ENCODE measurements around the gene RAB34.

RAB34 gene, protein sequence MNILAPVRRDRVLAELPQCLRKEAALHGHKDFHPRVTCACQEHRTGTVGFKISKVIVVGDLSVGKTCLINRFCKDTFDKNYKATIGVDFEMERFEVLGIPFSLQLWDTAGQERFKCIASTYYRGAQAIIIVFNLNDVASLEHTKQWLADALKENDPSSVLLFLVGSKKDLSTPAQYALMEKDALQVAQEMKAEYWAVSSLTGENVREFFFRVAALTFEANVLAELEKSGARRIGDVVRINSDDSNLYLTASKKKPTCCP

DNA sequence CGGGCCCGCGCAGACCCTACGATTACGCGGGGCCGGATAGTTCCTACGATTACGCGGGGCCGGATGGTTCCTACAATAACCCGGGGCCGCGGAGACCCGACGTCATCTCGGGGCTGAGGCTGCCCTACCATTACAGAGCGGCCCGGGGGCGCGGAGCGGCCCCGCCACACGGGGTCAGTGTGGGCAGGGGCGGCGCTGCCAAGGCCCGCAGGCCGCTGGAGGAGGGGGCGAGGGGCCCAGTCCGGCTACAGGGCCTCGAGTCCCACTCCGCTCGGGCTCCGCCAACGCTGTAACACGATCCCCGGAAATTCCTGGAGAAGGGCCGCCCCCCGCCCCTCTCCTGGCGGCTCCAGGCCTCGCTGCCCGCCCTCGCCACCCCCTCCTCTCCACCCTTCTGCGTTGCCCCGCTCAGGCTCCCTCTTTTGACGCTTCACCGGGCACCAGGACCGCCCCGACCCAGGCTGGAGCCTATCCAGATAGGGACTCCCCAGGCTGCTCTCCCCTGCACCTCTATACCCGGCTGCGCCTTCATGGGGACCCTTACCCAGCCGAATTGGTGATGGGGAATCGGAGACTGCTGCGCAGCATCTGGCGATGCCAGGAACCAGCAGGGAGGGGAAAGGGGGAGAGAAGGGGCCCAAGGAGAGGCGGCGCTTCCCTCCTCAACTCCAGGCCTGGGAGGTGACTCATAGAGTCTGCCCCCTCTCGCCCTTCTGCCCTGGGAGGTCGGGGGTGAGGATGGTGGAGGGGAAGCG, at the start of gene RAB34:
Gene RAB34 (minus strand): TSS at position 291 of the 755 bp plus-strand sequence. CDS start 602 bp downstream, outside the sequence.
- no peak for DNase-seq (ENCODE audit: low read depth)

DNA sequence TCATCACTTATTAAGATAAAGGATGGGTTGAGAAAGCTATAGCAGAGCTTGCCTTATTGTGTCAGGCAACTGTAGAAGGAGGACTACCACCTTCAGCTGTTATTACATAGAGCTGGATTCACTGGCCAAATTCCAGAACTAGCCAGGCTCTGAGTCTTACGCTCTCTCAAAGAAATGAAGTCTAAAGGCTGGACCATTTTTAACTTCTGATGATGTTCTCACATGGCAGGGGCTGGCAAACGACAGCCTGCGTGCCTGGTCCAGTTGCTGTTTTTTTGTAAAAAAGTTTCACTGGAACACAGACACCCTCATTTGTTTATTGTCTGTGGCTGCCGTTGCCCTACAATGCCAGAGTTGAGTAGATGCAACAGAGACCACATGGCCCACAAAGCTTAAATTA, 47.4 kb upstream of the RAB34 start:
- DNase-seq (ENCODE audit: low read depth) = no peak

DNA sequence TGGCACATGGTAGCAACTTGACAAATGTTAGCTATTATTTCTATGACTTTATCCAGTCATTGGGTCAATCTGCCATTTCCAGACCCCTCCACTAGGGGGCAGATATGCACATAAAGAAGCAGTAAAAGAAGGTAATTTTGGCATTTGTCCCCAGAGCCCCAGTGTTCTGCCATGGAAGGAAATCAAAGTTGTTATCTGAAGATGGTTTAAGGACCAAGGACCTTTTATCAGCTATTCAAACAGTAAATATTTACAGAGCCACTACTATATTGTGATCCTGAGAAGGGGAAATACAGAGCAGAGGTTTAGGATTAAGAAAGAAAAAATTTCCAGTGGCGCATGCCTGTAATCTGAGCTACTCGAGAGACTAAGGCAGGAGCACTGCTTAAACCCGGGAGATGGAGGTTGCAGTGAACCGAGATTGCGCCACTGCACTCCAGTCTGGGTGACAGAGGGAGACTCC, 46.2 kb upstream of the RAB34 start:
- no peak for DNase-seq (ENCODE audit: low read depth)

DNA sequence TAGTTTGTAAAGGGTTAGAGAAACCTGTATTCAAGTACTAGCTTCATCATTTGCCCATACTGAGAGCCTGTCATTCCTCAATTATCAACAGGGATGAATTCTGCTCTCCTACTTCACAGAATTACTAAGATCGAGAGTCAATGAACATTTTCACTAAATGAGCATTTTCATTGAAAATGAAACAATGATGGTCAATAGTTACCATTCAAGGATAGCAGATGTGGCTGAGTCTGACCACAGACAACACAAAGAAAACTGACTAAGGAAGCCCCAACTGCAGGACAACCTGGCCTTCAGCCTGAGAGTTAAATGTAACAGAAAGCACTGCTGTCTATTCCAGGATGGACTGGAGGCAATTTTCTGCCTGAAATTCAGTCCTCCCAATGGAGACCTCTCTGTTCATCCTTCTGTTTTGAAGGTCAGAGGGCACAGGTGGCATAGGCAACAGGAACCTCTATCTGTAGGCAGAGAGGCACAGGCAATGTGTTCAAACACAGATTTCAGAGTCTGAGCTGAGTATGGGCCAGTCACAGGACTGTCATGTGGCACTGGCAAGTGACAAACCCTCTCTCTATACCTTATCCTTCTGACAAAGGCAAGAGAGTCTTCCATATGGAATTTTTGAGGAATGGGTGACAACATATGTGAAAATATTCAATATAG, 45.6 kb upstream of the RAB34 start:
- DNase-seq (ENCODE audit: low read depth) = no peak

DNA sequence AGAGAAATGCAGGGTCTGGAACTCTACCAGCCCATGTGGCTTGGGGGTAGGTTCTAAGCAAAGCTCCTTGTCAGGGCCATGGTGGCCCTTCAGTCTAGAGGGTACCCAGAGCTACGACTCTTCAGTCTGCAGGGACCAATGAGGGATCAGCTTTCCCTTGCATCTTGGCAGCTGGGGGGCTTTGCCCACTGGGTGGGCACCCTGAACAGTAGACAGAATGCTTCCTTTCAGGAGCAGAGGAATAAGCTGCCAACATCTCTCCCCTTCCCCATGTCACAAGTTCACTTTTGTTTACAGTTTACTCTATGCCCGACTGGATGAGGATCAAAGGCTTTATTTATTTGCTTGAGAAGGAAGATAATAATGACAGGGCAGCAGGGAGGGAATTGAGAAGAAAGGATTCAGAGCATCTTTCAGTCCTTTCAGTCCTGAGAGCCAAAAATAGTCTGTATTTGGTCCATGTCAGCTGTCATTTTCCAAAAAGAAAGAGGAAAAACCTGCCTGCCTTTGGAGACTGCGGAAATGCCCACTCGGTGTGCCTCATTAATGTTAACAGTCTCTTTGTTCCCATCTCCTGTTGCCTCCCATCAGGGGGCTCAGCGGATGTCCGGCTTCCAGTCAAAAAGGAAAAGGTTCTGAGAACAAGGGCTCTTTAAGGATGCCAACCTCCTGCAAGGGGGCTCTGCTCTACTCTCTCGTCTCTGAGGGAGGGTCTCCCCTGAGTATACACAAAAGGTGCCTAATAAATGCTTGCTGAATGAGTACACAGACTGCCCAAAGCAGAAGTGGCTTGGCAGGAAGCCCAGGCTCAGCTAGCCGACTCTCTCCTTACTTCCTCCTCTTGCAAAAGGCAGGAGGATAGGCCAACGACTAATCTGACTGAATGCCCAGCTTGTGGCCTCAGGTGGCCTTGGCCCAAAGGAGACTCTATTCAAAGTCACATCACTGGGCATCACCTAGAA, 43.2 kb upstream of the RAB34 start:
- DNase-seq (ENCODE audit: low read depth) = no peak

DNA sequence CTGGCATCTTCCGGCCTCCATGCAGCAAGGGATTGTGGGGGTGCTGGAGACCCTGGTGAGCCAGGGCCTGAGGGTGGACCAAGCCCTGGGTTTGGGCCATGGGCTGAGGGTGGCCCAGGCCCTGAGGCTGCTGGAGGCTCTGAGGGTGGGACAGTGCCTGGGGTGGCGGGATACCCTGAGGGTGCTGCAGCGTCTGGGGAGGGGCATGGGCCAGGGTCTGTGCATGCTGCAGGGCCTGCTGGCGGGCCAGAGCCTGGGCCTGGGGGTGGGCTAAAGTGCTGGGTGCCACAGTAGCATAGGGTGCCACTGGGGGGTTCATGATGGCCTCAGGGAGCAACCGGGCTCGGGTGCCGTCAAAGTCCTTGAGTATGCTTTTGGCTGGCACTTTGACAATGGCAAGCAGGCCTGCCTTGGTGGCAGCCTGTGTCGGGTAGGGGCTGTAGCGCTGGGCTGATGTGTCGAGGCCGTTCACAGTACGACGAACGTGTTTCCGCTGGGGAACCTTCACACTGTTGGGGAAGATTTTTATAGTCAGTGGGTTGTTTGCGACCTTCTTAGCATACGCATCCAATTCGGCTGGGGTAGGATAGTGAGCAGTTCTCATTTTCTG, 41.7 kb upstream of the RAB34 start:
- DNase-seq (ENCODE audit: low read depth) = no peak

DNA sequence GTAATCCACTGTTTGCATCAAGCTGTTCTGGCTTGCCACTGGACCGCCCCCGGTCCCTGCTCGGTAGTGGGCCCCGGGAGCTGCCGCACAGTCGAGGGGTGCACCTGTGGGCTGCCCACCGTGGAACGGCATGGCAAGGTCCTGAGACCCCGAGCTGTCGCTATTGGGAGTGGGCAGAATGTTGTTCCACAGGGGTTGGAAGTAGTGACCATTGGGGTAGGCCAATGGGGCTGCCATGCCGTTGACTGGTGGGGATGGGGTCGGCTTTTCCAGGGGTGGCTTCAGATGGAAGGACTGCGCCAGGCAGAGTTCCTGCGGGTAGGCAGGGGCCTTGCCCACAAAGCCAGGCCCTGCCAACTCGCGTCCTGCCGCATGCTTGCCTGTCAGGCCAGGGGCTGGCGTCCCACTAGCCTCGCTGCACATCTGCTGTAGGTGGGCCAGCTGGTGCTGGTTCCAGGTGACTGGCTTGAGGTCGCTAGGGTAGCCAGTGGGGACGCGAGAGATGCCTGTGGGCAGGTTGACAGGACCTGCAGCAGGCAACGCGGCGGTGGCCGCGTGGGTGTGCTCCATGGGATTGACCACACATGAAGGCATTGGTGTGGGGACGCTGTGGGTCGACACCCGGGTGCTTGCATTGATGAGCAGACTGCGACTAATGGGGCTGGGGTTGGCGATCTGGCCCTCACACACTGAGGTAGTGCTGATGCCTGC, 40.9 kb upstream of the RAB34 start:
- DNase-seq (ENCODE audit: low read depth) = no peak

DNA sequence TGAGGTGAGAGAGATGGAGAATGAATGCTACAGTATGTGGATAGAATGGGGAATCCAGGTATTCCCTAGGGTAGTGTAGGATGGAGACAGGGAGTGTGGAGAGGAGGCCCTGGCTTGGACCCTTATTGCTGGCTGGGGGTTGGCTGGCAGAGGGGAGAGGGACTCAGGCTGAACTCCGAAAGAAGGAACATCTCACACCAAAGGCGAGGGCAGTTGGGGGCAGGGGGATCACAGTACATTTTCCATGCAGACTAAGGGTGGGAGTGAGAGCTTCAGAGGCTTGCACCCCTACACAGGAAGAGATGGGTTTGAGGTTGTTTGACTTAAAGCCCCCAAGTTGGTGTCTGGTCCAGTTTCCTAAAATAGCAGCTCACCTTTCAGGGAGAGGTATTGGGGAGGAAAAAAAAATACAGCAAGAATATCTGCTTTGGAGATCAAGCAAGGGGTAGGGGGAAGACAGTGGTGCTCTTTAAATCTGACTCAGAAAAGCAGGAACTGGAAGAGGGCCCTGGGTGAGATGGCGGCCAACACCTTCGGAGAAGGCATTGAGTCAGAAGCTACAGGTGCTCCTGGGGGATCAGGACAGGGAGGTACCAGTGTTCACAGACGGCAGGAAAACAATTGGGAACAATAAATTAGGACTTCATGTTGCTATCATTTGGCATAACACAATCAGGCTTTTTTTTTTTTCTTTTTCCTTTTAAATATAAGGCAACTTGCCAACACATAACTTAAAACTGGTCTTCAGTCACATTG, 38.6 kb upstream of the RAB34 start:
- DNase-seq (ENCODE audit: low read depth) = no peak

DNA sequence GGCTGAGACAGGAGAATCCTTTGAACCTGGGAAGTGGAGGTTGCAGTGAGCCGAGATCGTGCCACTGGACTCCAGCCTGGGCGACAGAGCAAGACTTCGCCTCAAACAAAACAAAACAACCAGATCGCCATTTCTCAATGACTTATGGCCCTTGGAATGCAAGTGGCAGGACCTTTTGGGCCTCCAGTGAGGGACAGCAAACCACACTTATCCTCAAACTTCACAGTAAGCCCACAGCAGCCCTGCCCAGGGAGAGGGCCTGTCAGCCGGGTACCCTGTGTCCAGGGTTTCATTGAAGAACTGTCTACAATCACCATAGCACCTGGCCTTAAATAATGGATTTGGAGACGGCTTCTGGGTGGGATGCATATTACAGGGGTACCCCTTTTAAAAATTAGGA, 37.8 kb upstream of the RAB34 start:
- DNase-seq (ENCODE audit: low read depth) = no peak

DNA sequence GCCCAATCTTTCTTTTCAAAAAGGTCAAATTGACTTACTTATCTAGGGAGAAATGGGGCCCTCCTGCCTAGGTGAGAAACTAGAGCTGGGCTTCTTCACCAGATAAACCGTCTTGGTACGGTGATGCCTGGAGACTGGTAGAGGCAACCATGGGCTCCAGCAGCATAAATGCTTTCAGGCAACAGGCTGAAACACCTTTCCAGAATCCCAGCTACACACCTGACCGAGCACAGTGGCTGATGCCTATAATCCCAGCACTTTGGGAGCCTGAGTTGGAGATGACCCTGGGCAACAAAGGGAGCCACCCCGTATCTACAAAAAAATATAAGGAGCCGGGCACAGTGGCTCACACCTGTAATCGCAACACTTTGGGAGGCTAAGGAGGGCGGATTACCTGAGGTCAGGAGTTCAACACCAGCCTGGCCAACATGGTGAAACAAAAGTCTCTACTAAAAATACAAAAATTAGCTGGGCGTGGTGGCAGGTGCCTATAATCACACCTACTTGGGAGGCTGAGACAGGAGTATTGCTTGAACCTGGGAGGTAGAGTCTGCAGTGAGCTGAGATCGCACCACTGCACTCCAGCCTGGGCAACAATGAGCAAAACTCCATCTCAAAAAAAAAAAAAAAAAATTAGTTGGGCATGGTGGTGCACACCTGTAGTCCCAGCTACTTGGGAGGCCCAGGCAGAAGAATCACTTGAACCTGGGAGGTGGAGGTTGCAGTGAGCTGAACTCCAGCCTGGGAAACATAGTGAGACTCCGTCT, 34.1 kb upstream of the RAB34 start:
- DNase-seq (ENCODE audit: low read depth) = no peak

DNA sequence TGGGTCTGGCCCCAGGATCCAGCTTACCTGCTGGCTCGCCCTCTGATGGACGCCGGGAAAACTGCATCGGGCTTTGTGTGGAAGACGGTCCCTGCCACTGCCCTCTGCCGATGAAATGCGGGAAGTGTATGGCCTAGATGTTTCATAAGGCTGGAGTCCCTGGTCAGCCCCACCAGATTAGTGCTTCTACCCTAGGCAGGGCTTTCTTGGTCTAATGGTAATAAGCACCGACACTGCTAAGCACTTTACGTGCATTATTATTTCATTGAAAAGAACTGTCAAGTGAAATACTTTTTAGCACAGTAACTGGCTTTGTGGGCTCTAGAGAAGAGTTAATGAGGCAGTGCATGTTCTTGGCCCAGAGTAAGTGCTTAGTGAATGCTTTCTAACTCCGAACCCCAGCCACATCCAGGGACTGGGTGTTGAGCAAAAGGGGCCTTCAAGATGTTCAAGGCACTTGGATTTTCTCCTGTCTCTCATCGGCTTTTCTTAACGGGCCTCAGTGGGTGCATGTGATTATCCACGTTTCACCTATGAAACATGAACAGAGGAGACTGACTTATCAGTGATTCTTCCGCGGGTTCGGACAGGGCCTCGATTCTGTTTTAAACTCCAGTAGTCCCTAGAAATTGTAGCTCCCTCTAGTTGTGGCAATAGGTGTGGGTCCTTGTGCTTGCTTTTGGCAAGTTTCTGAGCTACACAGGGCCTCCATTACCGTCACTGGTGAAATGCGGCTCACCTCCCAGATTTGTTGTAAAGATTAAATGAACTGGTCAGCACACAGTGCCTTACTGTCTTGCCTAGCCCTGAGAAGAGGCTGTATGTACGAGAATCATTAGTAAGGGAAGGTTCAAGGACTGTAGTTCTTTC, 32.7 kb upstream of the RAB34 start:
- no peak for DNase-seq (ENCODE audit: low read depth)

DNA sequence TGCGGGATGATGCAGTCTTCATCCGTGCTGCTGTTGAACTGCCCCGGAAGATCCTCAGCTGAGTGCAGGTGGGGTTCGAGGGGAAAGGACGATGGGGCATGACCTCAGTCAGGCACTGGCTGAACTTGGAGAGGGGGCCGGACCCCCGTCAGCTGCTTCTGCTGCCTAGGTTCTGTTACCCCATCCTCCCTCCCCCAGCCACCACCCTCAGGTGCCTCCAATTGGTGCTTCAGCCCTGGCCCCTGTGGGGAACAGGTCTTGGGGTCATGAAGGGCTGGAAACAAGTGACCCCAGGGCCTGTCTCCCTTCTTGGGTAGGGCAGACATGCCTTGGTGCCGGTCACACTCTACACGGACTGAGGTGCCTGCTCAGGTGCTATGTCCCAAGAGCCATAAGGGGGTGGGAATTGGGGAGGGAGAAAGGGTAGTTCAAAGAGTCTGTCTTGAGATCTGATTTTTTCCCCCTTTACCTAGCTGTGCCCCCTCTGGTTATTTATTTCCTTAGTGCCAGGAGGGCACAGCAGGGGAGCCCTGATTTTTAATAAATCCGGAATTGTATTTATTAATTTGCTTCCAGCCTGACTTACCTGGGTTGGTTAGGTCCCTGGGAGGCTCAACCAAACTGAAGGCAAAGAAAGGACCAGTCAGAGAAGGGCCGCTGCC, 32.0 kb upstream of the RAB34 start:
- no peak for DNase-seq (ENCODE audit: low read depth)

DNA sequence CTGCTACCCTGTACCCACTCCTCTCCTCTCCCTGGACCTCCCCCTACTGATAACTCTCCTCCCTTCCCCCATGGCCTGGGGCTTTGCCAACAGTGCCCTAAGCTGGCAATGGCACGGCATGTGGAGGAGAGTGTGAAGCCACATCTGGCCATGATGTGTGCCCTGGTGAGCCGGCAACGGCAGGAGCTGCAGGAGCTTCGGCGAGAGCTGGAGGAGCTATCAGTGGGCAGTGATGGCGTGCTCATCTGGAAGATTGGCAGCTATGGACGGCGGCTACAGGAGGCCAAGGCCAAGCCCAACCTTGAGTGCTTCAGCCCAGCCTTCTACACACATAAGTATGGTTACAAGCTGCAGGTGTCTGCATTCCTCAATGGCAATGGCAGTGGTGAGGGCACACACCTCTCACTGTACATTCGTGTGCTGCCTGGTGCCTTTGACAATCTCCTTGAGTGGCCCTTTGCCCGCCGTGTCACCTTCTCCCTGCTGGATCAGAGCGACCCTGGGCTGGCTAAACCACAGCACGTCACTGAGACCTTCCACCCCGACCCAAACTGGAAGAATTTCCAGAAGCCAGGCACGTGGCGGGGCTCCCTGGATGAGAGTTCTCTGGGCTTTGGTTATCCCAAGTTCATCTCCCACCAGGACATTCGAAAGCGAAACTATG, 31.3 kb upstream of the RAB34 start:
- DNase-seq (ENCODE audit: low read depth) = no peak

DNA sequence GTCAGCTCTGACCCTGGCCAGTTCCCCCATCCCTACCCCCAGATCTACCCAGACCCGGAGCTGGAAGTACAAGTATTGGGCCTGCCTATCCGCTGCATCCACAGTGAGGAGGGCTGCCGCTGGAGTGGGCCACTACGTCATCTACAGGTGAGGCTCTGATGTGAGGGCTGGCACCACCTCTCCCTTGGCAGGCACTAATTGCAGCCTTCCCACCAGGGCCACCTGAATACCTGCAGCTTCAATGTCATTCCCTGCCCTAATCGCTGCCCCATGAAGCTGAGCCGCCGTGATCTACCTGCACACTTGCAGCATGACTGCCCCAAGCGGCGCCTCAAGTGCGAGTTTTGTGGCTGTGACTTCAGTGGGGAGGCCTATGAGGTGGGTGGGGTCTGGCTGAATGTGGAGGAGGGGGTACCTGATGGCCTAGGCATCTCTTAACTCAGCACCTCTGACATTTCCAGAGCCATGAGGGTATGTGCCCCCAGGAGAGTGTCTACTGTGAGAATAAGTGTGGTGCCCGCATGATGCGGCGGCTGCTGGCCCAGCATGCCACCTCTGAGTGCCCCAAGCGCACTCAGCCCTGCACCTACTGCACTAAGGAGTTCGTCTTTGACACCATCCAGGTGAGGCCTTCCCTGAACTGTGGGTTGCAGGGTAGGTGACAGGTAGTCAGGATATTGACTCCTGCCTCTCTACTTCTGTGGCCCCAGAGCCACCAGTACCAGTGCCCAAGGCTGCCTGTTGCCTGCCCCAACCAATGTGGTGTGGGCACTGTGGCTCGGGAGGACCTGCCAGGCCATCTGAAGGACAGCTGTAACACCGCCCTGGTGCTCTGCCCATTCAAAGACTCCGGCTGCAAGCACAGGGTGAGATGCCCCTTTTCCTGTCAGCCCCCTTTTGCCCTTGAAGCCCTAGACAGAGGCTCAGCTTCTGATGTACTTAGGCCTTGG, 30.4 kb upstream of the RAB34 start:
- no peak for DNase-seq (ENCODE audit: low read depth)

DNA sequence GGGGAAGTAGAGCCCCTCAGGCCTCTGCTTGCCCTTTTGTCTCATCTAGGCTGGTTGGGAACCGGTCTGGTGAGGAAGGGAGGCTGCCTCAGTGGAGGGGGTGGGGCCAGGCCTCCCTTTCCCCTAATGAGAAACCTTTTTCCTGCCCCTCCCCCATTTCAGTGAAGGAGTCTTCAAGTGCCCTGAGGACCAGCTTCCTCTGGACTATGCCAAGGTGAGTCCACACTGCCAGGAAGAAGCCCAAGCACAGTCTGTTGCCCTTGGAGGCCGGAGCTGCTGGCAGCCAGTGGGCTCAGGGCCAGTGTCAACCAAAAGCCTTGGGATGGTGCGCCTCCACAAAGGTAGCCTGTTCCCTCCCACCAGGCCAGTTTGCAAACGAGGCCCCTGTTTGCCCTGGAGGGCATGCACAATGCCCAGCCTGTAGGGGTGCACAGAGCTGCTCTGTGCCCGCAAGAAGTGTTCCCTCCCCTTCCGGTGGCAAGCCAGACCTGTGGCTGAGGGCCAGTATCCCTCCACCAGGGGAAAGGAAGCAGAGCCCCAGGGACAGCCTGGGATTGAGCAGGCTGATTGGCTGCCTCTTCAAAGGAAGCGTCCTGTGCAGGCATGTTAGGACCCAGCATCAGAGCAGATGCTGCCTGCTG, 29.5 kb upstream of the RAB34 start:
- no peak for DNase-seq (ENCODE audit: low read depth)

Data from GM04503 (cell line).